GM12872 (cell line): ENCODE measurements around the gene CBX6.

Source experiments
- TF ChIP-seq, protein P1 (sequence below): IDR thresholded peaks from 3 replicates; pipeline ENCODE4 v1.5.1; 2011; ENCODE audit warnings: low read depth, mild to moderate bottlenecking, low read length, moderate library complexity; ENCODE audit not compliant: insufficient read depth

The CBX6 gene

DNA sequence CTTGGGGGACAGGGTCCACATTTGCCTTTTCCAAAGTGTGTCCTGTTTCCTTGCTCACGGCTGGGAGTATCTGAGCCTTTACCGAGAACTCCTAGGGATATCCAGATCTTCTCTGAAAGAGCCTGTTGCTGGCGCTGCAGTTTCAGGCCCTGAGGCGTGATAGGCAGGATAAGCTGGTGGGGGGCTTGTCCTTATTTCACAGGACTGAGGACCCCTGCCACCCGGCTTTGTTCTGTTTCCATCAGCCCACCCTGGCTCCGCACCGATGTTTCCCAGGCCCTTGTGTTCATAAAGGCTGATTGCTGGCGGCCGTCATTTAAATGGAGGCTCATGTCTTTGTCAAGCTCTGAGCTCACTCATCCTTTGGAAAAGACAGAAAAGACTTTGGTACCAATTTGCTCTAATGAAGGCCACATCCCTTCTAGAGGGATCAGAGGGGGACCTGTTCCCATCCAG lies 18.8 kb downstream of the CBX6 start:
- TF ChIP-seq, protein P1, sequence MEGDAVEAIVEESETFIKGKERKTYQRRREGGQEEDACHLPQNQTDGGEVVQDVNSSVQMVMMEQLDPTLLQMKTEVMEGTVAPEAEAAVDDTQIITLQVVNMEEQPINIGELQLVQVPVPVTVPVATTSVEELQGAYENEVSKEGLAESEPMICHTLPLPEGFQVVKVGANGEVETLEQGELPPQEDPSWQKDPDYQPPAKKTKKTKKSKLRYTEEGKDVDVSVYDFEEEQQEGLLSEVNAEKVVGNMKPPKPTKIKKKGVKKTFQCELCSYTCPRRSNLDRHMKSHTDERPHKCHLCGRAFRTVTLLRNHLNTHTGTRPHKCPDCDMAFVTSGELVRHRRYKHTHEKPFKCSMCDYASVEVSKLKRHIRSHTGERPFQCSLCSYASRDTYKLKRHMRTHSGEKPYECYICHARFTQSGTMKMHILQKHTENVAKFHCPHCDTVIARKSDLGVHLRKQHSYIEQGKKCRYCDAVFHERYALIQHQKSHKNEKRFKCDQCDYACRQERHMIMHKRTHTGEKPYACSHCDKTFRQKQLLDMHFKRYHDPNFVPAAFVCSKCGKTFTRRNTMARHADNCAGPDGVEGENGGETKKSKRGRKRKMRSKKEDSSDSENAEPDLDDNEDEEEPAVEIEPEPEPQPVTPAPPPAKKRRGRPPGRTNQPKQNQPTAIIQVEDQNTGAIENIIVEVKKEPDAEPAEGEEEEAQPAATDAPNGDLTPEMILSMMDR: no peak

DNA sequence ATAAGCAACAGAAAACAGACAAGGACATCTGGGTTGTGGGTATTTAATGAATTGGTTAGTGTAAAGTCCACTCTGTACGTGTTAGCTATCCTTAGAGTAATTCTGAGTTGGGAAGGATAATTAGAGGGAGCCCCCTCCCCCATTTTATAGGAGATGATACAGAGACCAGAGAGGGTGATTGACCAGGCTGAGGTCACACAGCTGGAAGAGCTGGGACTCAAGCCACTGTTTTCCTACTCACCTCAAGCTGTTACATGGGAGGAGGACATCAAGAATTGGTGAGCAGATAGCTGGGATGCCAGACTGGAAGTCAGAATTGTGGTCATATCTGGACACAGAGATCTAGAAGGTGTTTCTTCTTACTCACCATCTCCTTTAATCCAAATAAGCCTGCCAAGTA lies 19.5 kb downstream of the CBX6 start:
- TF ChIP-seq, protein P1: no peak

DNA sequence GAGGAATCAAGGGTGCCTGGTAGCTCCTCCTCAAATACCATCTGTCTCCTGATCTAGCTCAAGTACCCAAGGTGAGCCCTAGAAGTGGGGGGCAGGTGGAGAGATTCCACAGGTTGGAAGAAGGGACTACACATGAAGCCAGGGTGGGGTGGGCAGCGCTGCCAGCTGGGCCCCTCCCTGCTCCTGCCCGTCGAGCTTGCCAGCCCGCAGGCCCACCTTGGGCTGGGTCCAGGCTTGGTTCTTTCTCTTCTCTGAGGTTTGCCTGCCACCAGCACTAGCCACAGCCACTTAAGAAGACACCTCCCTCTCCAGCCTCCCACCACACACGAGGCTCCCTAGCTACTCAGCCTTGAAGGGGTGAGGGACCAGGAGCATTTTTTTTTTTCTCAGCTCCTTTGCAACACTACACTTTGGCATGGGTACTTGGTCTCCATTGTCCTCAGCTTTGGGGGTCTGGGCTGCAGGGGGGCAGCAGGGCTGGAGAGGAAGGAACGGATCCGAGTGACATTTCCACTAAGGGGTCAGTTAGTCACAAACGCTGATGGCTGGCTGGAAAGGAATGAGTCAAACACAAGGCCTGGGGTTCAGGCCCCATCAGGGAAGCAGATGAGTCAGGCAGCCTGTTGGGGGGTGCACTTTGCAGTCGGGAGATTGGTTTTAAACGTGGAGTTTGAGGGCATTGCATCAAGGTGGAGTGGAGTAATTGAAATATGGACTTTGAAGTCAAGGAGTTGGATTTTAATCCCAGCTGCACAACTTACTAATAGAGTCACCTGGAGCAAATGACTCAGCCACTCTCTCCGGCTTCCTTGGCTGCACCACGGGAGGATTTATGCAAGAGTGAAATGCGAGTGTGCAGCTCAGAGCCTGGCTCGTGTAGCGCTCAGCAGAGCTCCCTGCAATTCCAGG lies 20.8 kb downstream of the CBX6 start:
- TF ChIP-seq, protein P1: no peak

DNA sequence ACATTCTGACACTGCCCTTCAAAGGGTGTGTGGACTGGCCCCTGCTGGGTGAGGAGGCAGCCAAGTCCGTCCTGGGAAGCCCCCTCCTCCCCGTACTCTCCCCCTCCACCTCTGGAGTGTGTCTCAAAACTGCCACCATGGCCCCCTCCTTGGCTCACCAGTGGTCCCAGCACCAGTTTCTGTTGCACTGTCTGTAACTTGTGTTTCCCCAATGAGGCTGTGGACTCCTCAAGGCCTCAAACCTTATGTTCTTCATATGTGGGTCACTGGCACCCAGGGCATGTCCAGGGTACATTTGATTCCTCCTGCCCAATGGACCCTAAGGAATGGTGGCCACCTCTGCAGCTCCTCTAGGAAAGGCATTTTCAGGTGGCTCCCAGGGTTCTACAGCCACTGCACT lies 21.6 kb downstream of the CBX6 start:
- TF ChIP-seq, protein P1: no peak

DNA sequence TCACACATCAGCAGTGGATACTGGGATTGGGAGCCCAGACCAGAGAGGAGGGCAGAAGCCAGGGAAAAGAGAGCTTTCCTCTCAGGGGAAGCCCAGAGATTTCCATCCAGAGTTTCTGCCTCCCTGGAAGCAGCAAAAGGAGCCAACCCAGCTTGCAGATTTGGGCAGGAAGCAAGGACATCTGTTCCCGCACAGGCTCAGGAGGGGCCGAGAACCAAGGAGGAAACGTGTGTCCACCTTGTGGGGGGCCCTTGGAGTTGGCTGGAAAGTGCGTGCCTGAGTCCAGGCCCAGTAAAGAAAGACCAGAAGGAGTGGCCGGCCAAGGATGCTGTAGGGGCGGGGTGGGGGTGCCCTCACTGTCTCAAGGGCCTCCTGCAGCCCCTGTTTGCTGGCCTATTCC lies 22.2 kb downstream of the CBX6 start:
- TF ChIP-seq, protein P1: no peak

DNA sequence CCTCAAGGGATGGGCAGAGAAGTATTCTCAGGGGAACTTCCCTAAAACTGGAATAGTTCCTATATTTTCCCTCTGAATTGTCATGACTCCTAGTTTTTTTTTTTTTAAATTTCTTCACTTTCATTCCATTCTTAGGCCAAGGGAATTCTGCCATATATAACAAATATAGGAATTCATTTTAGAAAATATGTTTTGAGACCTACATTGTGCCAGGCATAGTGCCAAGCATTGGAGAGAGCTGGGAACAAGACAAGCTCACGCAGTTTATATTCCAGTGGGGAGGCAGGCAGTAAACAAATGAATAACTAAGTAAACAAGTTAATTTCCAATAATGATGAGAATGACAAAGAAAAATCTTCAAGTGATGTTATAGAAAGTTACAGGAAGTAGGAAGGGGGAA lies 25.6 kb downstream of the CBX6 start:
- TF ChIP-seq, protein P1: no peak

DNA sequence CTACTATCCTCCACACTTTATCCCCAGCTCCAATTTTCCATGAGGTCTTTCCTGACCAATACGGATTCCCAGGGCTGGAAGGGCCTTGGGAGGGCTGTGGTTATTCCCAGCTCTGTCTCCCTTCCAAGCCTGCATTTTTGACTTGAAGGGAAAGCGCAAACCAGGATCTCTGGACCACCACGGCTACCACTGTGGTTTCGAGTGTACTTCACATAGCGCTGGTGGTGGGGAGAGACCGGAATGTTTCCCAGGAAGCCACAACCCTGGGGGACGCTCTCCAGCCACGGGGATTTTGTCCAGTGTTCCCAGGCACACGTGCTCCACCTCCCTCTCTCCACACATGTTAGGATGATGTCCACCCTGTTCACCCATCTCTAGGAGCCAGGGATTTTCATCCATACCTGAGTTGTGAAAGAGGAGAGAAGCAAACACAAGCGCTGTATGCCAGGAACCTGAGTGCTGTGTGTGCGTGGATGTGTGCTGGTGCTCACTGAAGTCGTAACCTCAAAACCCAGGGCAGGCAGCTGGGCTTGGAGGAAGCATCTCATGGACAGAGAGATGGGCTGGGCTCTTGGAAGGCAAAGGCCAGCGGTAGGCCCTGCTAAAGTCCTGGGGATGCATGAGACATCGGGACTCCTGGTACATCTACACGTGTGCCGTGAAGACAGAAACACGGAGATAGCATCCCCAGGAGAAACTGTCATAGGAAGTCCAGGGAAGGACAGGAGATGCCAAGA lies 26.8 kb downstream of the CBX6 start:
- TF ChIP-seq, protein P1: no peak
